Mesangial cell (primary cell): ENCODE data around the gene TMEM179B. TPM values are rescaled to one million over a fixed set of nuclear protein-coding genes. Genes with fewer than 3 reads are reported as not detected.

Experiments
- total RNA-seq: library from RNA; depleted of rRNA; stranded (reverse); fragments of >200 nt; gene quantifications from 2 replicates; pipeline ENCODE4 v1.2.3, GENCODE V29; 2015

Gene TMEM179B
- total RNA-seq = 63.1 and 78.8 TPM in 2 replicates

GRCh38 chr11:62787005-62787759 is at the start of gene TMEM179B:
TSS of gene TMEM179B (plus strand) at chr11:62787402. CDS start at chr11:62787432, 30 bp downstream.

GRCh38 chr11:62753736-62754603 is 33.2 kb upstream of the TMEM179B start, which contains the start of gene ZBTB3:
TSS of gene ZBTB3 (minus strand) at chr11:62754160. CDS start at chr11:62753664, 496 bp downstream.

GRCh38 chr11:62771144-62772021 is 15.8 kb upstream of the TMEM179B start, which contains the start of gene TAF6L:
TSS of gene TAF6L (plus strand) at chr11:62771396. CDS start at chr11:62775784, 4,388 bp downstream.

GRCh38 chr11:62791501-62792201 is 4.4 kb downstream of the TMEM179B start, which contains the start of gene TMEM223:
TSS of gene TMEM223 (minus strand) at chr11:62792006. CDS start at chr11:62791994, 12 bp downstream.

GRCh38 chr11:62805076-62805892 is 18.1 kb downstream of the TMEM179B start, which contains the start of gene NXF1:
TSS of gene NXF1 (minus strand) at chr11:62805440. CDS start at chr11:62805356, 84 bp downstream.

GRCh38 chr11:62831520-62832335 is 44.5 kb downstream of the TMEM179B start, which contains the start of gene STX5:
TSS of gene STX5 (minus strand) at chr11:62832051. CDS start at chr11:62831243, 808 bp downstream.

GRCh38 chr11:62832336-62833234 is 45.4 kb downstream of the TMEM179B start, which contains the start of gene TEX54:
TSS of gene TEX54 (minus strand) at chr11:62832841.

GRCh38 chr11:62839050-62839945 is 52.1 kb downstream of the TMEM179B start, which contains the start of gene WDR74:
TSS of gene WDR74 (minus strand) at chr11:62839590. CDS start at chr11:62839570, 20 bp downstream.

Other genes starting within 250 kb of the TMEM179B start
- 374 and 612 TPM in 2 replicates for gene AHNAK, start 240.6 kb upstream of the TMEM179B start, total RNA-seq
- 1,289 and 1,470 TPM in 2 replicates for gene EEF1G, start 213.5 kb upstream of the TMEM179B start, total RNA-seq
- 6.8 and 14.1 TPM in 2 replicates for gene TUT1, start 195.9 kb upstream of the TMEM179B start, total RNA-seq
- 88.7 and 132 TPM in 2 replicates for gene MTA2, start 185.5 kb upstream of the TMEM179B start, total RNA-seq
- gene EML3, start 174.6 kb upstream of the TMEM179B start, total RNA-seq = 24.4 and 37.3 TPM in 2 replicates
- gene ROM1, start 174.1 kb upstream of the TMEM179B start, total RNA-seq = 1.1 and 5.7 TPM in 2 replicates
- gene B3GAT3, start 165.4 kb upstream of the TMEM179B start, total RNA-seq = 55.9 and 75.9 TPM in 2 replicates
- gene GANAB, start 140.8 kb upstream of the TMEM179B start, total RNA-seq = 213 and 293 TPM in 2 replicates
- gene INTS5, start 134.1 kb upstream of the TMEM179B start, total RNA-seq = 26.9 and 30.3 TPM in 2 replicates
- gene C11orf98, start 122.2 kb upstream of the TMEM179B start, total RNA-seq = 46.0 and 120 TPM in 2 replicates
- gene CSKMT, start 122.1 kb upstream of the TMEM179B start, total RNA-seq = 4.9 and 6.3 TPM in 2 replicates
- 8.1 and 16.0 TPM in 2 replicates for gene UQCC3, start 115.7 kb upstream of the TMEM179B start, total RNA-seq
- gene LBHD1, start 115.1 kb upstream of the TMEM179B start, total RNA-seq = 4.1 and 6.0 TPM in 2 replicates
- gene UBXN1, start 108.3 kb upstream of the TMEM179B start, total RNA-seq = 130 and 271 TPM in 2 replicates
- gene LRRN4CL, start 97.9 kb upstream of the TMEM179B start, total RNA-seq = 0.16 and 0.38 TPM in 2 replicates
- 38.5 and 73.0 TPM in 2 replicates for gene BSCL2, start 80.0 kb upstream of the TMEM179B start, total RNA-seq
- not detected in 2 replicates for gene GNG3, start 79.7 kb upstream of the TMEM179B start, total RNA-seq
- 12.0 and 14.0 TPM in 2 replicates for gene HNRNPUL2, start 59.9 kb upstream of the TMEM179B start, total RNA-seq
- gene TTC9C, start 58.9 kb upstream of the TMEM179B start, total RNA-seq = 32.1 and 37.5 TPM in 2 replicates
- gene ZBTB3, start 33.2 kb upstream of the TMEM179B start, total RNA-seq = 8.5 and 17.1 TPM in 2 replicates
- 110 and 131 TPM in 2 replicates for gene POLR2G, start 25.8 kb upstream of the TMEM179B start, total RNA-seq
- 20.4 TPM in 2 replicates for gene TAF6L, start 16.0 kb upstream of the TMEM179B start, total RNA-seq
- 27.4 and 38.3 TPM in 2 replicates for gene TMEM223, start 4.6 kb downstream of the TMEM179B start, total RNA-seq
- gene NXF1, start 18.0 kb downstream of the TMEM179B start, total RNA-seq = 25.4 and 30.7 TPM in 2 replicates
- gene STX5, start 44.6 kb downstream of the TMEM179B start, total RNA-seq = 28.8 and 36.9 TPM in 2 replicates
- gene TEX54, start 45.4 kb downstream of the TMEM179B start, total RNA-seq = not detected in 2 replicates
- gene WDR74, start 52.2 kb downstream of the TMEM179B start, total RNA-seq = 46.3 and 77.6 TPM in 2 replicates
- 188 and 230 TPM in 2 replicates for gene SLC3A2, start 93.5 kb downstream of the TMEM179B start, total RNA-seq
- not detected in 2 replicates for gene CHRM1, start 134.0 kb downstream of the TMEM179B start, total RNA-seq
- gene SLC22A6, start 197.6 kb downstream of the TMEM179B start, total RNA-seq = not detected in 2 replicates
- not detected in 2 replicates for gene SLC22A8, start 228.4 kb downstream of the TMEM179B start, total RNA-seq